HL-60 (cell line): ENCODE data around the gene MARF1.

ENCODE experiments used
- DNase-seq, 2 experiments: peaks; one replicate each; pipeline ENCODE4 v3.0.0-alpha.2; 2010 to 2020; ENCODE audit warnings: low read depth in 1 of 2, low spot score in 1 of 2
- H3K27ac ChIP-seq: fragments of 250-450 bp; sonication (Bioruptor Pico); replicated peaks from 2 replicates; pipeline ENCODE4 v1.5.1; 2020; ENCODE audit warnings: mild to moderate bottlenecking, moderate library complexity
- H3K27me3 ChIP-seq: fragments of 250-450 bp; sonication (Bioruptor Pico); 2 replicates; pipeline ENCODE4 v1.5.1; 2021; ENCODE audit warnings: mild to moderate bottlenecking, moderate library complexity; ENCODE audit not compliant: insufficient read depth, poor library complexity, severe bottlenecking
- H3K4me3 ChIP-seq: replicated peaks from 2 replicates; pipeline ENCODE4 v1.5.1; 2011; ENCODE audit warnings: mild to moderate bottlenecking, control low read depth, low read length; ENCODE audit not compliant: insufficient read depth
- CTCF ChIP-seq: IDR thresholded peaks from one replicate; pipeline ENCODE4 v1.5.1; 2011; ENCODE audit warnings: low read length, control low read depth, inconsistent platforms; ENCODE audit not compliant: insufficient read depth
- GABPA ChIP-seq: IDR thresholded peaks from 2 replicates; pipeline ENCODE4 v1.6.1; 2012; ENCODE audit warnings: low read depth
- POLR2AphosphoS5 ChIP-seq: IDR thresholded peaks from 2 replicates; pipeline ENCODE4 v1.6.1; 2012; ENCODE audit warnings: low read depth
- REST ChIP-seq: IDR thresholded peaks from 2 replicates; pipeline ENCODE4 v1.6.1; 2012; ENCODE audit warnings: low read depth; ENCODE audit not compliant: insufficient replicate concordance
- SPI1 ChIP-seq: IDR thresholded peaks from 2 replicates; pipeline ENCODE4 v1.6.1; 2012; ENCODE audit warnings: low read depth, mild to moderate bottlenecking, borderline replicate concordance

MARF1 gene

GRCh38 chr16:15553313-15554088 lies 89.5 kb downstream of the MARF1 start:
- DNase-seq = no peak
- Histone ChIP-seq H3K4me3 (no peak overlapping the region), H3K27ac (no peak overlapping the region), H3K27me3 (no peaks in the 10 kb centered on the region)
- TF ChIP-seq SPI1 (no peak), GABPA (no peak), CTCF (no peak), POLR2AphosphoS5 (no peak), REST (no peak)

GRCh38 chr16:15552507-15552906 lies 90.4 kb downstream of the MARF1 start:
- H3K27ac ChIP-seq = no peak overlapping the region
- no peak for TF ChIP-seq POLR2AphosphoS5
- TF ChIP-seq CTCF = no peak
- no peak for TF ChIP-seq GABPA
- TF ChIP-seq REST = no peak
- TF ChIP-seq SPI1 = no peak
- no peak overlapping the region for H3K4me3 ChIP-seq
- H3K27me3 ChIP-seq = no peaks in the 10 kb centered on the region
- no peak for DNase-seq

- TF ChIP-seq GABPA (no peak), SPI1 (no peak), CTCF (no peak), REST (no peak), POLR2AphosphoS5 (no peak)
- no peak for DNase-seq
- H3K27ac ChIP-seq = no peak overlapping the region
These were observed 94.5 kb downstream of the MARF1 start for GRCh38 chr16:15548482-15548891.

More at GRCh38 chr16:15548482-15548891, 94.5 kb downstream of the MARF1 start:
- no peak overlapping the region for H3K4me3 ChIP-seq
- no peaks in the 10 kb centered on the region for H3K27me3 ChIP-seq
